HL-60/S4 treated with phorbol 12-myristate 13-acetate at 8.2 ng/mL for 4 days and 3 days (cell line): Measurements from ENCODE around the gene PJA2.
"Not testable (repeated sequence)": the region's sequence is repeated elsewhere in the genome, so short reads cannot be mapped to it uniquely, and the experiment has no call there.

Experiments used
- in situ Hi-C: fragments of 300-500 bp; cut with MboI; formaldehyde crosslinking; loops from 2 replicates; pipeline ENCODE4 v1.15.0; 2022; ENCODE audit warnings: low sequenced_read_pairs

The PJA2 gene

GRCh38 chr5:109409844-109410388, at the start of gene PJA2:
Gene PJA2, minus strand, starts transcription at chr5:109409974. Its CDS starts 26,541 bp downstream, at chr5:109383433.
- in situ Hi-C loops, result no loop called here

- in situ Hi-C loops, result no loop called here
These were observed 45.9 kb upstream of the PJA2 start for GRCh38 chr5:109455598-109456096.

GRCh38 chr5:109454731-109455505, 45.1 kb upstream of the PJA2 start:
- in situ Hi-C loops, result no loop called here

GRCh38 chr5:109453251-109453650, 43.5 kb upstream of the PJA2 start:
- in situ Hi-C loops, result no loop called here

GRCh38 chr5:109452661-109453060, 42.9 kb upstream of the PJA2 start:
- in situ Hi-C loops, result no loop called here

- in situ Hi-C loops, result no loop called here
These were observed 41.4 kb upstream of the PJA2 start for GRCh38 chr5:109451146-109451545.

GRCh38 chr5:109450129-109450877, 40.5 kb upstream of the PJA2 start:
- in situ Hi-C loops, result no loop called here

- in situ Hi-C loops, result no loop called here
These were observed 39.1 kb upstream of the PJA2 start for GRCh38 chr5:109448838-109449237.

- in situ Hi-C loops, result no loop called here
These were observed 29.8 kb upstream of the PJA2 start for GRCh38 chr5:109439590-109439989.

- in situ Hi-C loops, result no loop called here
These were observed 16.3 kb upstream of the PJA2 start for GRCh38 chr5:109426075-109426474.

- in situ Hi-C loops, result not testable (repeated sequence)
These were observed 15.7 kb upstream of the PJA2 start for GRCh38 chr5:109425521-109425920.

- in situ Hi-C loops, result no loop called here
These were observed 12.2 kb upstream of the PJA2 start for GRCh38 chr5:109421956-109422355.

- in situ Hi-C loops, result no loop called here
These were observed 9.1 kb upstream of the PJA2 start for GRCh38 chr5:109418712-109419352.

GRCh38 chr5:109416882-109417281, 7.1 kb upstream of the PJA2 start:
- in situ Hi-C loops, result no loop called here

GRCh38 chr5:109413921-109414461, 4.2 kb upstream of the PJA2 start:
- in situ Hi-C loops, result not testable (repeated sequence)

GRCh38 chr5:109413458-109413857, 3.7 kb upstream of the PJA2 start:
- in situ Hi-C loops, result no loop called here

- in situ Hi-C loops, result no loop called here
These were observed 3.2 kb upstream of the PJA2 start for GRCh38 chr5:109412981-109413402.

- in situ Hi-C loops, result no loop called here
These were observed 1.9 kb upstream of the PJA2 start for GRCh38 chr5:109411627-109412026.

GRCh38 chr5:109411149-109411514, 1.4 kb upstream of the PJA2 start:
- in situ Hi-C loops, result no loop called here

- in situ Hi-C loops, result no loop called here
These were observed 795 bp upstream of the PJA2 start for GRCh38 chr5:109410389-109411148.
